Activated T-helper 9 cell treated with anti-CD3 and anti-CD28 coated beads, Interleukin-2, amount 50 U/mL, for 16 hours (primary cell): Measurements from ENCODE around the gene CD2AP.
A peak's percentile ranks its signal among the peaks of the same experiment; 100 is the strongest.
"Not testable (repeated sequence)": the region's sequence is repeated elsewhere in the genome, so short reads cannot be mapped to it uniquely, and the experiment has no call there.

Source experiments
- DNase-seq: peaks from one replicate; pipeline ENCODE4 v3.0.0-alpha.2; 2020; ENCODE audit warnings: low read depth

Gene CD2AP, protein sequence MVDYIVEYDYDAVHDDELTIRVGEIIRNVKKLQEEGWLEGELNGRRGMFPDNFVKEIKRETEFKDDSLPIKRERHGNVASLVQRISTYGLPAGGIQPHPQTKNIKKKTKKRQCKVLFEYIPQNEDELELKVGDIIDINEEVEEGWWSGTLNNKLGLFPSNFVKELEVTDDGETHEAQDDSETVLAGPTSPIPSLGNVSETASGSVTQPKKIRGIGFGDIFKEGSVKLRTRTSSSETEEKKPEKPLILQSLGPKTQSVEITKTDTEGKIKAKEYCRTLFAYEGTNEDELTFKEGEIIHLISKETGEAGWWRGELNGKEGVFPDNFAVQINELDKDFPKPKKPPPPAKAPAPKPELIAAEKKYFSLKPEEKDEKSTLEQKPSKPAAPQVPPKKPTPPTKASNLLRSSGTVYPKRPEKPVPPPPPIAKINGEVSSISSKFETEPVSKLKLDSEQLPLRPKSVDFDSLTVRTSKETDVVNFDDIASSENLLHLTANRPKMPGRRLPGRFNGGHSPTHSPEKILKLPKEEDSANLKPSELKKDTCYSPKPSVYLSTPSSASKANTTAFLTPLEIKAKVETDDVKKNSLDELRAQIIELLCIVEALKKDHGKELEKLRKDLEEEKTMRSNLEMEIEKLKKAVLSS

DNA sequence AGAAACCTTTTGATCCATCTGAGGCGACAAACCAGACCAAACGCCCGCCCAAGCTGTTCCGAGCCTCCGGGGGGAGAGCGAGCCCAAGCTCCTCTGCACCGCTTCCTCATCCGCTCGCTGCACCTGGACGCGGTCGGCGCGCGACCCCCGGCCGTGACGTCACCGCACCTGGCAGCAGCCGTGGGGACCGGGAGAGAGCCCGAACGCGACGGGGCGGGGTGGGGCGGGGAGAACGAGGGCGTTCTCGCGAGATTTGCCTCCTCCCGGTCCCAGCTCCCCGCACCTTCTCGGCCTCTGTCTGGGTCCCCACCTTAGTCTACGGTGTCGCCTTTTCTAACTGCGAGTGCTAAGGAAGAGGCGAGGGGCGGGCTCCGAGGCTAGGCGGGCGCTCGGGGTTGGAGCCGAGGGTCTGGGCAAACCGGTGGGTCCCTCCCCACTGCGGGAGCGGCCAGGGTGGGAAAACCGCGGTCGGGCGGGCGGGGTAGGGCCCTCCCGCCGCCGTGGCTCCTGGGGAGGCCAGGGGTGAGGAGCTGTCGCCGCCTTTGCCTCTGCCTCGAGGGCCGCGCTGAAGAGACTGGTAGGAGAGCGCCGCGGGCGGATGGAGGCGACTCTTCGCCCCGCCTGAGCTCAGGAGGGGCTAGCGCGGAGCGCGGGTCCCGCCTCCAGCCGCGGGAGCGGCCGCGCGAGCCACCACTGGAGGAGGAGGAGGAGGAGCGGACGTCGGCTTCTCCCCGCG, at the start of gene CD2AP:
Gene CD2AP (plus strand): TSS at position 293 of the 736 bp plus-strand sequence. CDS start 456 bp downstream, outside the sequence.
- peak; percentile 81 for DNase-seq

DNA sequence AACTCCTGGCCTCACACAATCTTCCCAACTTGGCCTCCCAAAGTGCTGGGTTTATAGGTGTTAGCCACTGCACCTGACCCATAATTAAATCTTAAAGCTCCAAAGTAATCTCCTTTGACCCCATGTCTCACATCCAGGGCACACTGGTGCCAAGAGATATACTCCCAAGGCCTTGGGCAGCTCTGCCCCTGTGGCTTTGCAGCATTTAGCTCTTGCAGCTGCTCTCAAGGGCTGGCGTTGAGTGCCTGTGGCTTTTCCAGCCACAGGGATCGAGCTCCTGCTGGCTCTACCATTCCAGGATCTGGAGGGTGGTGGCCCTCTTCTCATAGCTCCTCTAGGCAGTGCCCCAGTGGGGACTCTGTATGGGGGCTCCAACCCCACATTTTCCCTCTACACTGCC, 49.3 kb upstream of the CD2AP start:
- no peak for DNase-seq

DNA sequence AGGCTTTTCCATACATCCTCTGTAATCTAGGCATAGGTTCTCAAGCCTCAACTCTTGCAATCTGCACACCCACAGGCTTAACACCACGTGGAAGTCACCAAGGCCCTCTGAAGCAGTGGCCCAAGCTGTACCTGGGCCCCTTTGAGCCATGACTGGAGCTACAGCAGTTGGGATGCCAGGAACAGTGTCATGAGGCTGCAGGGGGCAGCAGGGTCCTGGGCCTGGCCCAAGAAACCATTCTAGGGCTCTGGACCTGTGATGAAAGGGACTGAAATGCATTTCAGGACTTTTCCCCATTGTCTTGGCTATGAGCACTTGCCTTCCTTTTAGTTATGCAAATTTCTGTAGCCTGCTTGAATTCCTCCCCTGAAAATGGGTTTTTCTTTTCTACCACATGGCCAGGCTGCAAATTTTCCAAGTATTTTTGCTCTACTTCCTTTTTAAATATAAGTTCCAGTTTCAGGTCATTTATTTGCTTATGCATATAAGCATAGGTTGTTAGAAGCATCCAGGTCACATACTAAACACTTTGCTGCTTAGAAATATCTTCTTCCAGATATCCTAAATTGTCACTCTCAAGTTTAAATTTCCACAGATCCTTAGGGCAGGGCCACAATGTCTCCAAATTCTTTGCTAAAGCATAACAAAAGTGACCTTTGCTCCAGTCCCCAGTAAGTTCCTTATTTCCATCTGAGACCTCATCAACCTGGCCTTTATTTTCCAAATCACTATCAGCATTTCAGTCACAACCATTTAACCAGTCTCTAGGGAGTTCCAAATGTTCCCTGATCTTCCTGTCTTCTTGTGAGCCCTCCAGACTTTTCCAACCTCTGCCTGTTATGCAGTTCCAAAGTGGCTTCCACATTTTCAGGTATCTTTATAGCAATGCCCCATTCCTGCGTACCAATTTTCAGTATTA, 48.6 kb upstream of the CD2AP start:
- no peak for DNase-seq

DNA sequence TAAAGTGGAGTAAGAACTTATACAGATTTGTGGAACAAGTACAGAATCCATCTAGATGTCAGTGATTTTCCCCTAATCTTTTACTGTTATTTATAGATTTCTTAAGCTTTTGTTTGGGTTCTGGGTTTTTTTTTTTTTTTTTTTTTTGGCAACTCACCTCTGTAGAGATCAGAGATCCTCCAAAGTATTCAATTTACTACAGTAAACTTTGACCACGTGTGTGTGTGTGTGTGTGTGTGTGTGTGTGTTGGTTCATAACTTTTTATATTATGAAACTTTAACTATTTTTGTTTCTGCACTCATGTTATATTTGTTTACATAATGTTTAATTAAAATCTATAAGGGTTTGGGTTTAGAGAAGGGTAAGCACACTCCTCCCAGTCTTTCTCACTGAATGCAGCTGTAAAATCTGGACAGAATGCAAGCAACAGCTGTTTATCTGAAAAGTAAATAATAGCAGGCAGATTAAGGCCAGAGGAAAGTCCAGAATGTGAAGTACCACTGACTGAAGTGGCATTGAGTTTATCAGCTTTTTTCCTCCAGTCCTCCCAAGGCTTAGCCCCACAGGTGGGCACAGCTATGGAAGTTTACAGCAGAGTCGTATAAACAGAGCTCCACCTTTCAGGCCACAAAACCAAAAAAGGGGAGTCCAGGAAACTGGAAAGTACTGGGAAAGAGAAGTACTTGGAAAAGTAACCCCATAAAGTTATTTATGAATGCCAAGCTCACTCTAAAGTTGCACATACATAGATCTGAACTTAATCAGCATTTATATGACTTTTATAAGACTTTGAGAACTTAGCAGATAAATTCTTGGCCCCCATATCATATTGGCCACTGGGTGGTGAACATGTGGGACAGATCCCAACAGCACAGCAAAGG, 43.0 kb upstream of the CD2AP start:
- DNase-seq, result no peak

DNA sequence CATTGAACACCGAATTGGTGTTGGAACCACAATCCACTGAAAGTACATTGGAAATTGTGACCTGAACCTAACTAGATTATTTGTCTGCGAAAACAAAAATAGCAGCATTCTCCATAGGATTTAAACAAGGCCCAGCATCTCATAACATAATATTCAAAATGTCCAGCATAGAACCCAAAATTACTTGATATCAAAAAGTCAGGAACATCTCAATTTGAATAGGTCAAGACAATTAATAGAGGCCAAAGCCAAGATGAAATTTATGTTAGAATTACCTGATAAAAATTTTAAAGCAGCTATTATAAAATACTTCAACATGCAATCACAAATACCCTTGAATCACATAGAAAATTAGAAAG, 42.4 kb upstream of the CD2AP start:
- no peak for DNase-seq

DNA sequence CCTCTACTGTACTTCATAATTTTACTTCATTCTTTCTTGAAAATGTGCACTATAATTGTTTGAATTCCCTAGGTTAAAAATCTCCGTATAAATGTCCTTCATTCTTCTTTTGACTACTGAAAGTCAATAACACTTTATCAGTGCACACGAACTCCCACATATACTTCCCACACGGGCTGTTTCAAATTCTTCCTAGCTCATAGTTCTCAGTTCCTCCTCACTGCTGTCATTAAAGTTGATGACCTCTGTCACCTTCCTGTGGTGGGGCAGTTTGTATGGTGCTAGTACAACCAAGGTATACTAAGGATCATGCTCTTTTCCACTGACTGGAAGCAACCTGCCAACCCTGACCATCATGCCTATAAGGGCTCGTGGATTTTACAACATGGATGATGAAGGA, 40.0 kb upstream of the CD2AP start:
- no peak for DNase-seq

DNA sequence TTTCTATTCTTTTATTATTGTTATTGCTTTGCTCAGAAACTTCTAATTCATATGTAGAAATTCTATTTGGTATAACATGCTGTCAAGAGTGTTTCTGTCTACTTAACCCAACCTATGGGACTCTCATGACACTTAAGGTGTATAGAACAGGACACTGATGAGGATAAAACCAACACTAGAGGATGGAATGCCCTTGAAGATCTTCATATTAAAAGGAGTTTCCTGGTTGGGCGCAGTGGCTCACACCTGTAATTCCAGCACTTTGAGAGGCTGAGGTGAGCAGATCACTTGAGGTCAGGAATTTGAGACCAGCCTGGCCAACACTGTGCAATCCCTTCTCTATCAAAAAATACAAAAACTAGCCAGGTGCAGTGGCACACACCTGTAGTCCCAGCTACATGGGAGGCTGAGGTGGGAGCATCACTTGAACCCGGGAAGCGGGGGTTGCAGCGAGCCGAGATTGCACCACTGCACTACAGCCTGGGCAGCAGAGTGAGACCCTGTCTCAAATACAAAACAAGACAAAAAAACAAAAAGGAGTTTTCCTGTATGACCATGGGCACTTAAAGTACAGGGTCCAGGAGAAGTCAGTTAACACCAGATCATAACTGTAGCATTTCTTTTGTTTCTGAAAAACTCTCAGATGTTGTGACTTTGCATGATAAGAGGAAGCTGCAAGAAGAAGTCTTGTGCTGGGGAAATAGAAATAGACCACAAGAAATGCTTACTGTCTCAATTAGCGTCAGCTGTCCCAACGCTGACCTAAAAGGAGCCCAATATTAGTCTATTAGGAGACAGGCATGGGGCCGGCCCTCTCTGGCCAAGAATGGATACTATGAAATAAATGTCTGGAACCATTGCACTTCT, 38.9 kb upstream of the CD2AP start:
- DNase-seq, result no peak

DNA sequence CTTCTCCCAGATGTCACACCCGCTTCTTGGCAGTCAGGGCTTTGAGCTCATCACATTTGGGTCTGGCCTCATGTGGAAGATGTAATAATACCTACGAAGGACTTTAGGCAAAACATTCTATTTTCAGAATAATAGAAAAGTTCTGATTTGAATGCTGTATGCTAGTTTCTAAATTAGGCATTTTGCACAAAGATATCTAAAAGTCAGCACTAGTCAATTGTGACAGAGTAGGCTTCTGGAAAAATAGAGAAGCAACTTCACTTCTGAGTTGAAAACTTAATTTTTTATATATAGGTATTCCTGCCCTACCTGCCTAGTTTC, 38.3 kb upstream of the CD2AP start:
- no peak for DNase-seq

DNA sequence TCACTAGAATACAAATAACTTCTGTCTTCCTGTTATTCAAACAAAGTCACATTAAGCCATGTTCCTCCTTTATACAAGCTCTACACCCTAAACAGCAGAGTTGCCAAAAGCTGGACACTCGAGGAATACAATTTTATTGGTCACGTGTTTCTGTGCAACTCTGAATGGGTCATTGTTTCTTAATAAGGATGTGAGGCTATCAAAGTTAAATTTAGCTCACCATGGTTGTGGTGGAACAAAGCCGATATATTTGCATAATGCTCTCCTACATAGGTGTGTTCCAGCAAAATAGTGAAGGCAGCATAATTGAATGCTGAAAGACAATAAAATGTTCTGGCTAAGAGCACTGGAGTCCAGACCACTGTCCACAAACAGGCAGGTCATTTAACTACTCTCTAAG, 36.9 kb upstream of the CD2AP start:
- DNase-seq, result no peak

DNA sequence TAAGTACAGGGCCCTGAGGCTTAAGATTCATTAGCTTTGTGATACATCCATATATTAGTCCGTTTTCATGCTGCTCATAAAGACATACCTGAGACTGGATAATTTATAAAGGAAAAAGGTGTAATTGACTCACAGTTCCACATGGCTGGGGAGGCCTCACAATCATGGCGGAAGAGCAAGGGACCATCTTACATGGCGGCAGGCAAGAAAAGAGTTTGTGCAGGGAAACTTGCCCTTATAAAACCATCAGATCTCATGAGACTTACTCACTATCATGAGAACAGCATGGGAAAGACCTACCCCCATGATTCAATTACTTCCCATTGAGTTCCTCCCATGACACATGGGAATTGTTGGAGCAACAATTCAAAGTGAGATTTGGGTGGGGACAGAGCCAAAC, 32.6 kb upstream of the CD2AP start:
- not testable (repeated sequence) for DNase-seq

DNA sequence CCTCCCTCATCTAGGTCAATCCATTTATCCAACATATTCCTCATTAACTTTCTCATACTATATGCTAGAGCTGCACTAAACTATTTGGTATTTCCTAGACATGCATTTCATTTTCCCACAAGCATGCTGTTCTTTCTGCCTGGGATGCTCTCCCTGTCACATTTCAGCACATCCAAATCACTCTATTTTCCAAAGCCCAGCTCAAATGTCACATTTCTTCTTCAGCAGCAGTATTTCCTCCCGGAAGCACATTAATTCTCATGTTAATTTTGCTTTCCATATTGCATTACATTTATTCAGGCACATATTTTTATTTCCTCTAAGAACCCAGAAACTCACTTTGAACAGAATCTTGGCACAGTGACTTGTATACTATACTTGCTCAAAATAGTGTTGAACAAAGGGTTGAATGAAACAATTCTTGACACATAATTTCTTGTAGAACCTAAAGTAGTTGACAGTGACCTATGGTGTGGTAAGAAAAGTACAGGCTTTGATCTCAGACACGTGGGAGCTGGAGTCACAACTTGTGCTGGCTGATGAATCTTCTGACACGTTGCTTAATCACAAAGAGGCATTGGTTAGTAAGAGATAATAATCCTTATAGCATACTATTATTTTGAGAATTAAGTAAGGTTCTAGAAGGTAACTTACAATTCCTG, 30.8 kb upstream of the CD2AP start:
- no peak for DNase-seq

DNA sequence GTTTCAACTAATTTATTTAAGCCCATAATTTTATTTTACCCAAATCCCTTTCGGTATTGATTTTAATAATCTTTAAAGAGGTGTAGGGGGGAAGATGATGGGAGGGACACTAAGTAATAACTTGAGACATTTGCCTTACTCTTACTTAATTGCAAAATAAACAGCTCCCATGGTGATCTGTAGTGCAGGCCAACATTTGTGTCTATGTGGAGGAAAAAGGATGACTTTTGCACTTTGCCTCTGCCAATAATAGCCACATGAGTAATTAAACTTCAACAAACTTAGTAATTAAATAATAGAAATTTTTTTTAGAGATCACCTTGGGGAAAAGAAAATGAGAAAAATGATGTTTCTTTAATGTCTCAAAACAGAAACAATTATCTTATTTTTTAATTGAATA, 29.9 kb upstream of the CD2AP start:
- no peak for DNase-seq

DNA sequence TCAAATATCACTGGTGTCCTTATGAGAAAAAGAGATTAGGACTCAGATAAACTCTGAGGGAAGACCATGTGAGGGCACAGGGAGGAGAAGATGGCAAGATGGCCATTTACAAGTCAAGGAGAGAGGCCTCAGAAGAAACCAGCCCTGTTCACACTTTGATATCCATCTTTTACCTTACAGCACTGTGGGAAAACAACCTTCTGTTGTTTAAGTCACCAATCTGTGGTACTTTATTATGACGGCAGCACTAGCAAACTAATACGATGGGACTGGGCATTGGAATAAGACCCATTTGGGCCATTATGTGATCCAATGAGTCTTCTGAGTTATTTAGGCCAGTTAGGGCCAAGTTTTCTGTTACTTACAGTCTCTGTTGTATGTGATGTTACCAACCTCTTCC, 26.4 kb upstream of the CD2AP start:
- no peak for DNase-seq

DNA sequence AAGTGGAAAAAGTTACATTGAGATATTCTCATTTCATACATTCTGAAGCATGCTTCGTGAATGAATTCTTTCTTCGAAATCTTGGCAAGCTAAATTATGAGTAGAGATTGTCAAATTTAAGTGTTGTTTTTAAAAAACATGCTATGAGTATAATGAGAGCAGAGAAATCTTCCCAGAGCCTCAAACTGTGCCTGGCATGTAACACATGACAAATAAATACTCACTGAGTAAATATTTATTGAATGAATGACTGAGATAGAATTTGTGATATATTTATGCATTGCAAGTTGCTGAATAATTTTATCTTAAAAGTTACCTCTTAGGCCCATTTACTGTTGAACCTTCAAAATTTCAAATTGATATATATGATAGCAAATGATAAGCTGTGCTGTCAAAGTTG, 24.7 kb upstream of the CD2AP start:
- no peak for DNase-seq

DNA sequence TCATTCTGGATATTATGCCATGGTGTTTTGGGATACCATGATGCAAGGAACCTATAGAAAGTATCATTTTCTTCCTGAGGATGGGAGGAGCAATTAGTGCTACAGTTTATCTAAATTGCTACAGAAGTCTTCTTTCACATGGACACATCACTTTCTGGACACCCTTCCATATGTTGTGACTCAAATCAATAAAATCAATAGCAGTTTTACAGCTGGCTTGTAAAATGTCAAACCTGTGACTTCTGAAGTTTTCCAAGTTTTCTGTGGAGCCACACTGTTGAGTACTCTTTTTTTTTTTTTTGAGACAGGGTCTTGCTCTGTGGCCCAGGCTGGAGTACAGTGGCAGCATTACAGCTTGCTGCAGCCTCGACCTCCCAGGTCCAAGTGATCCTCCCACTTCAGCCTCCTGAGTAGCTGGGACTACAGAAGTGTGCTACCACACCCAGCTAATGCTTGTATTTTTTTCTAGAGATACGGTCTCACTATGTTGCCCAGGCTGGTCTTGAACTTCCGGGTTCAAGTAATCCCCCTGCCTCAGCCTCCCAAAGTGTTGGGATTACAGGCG, 24.1 kb upstream of the CD2AP start:
- no peak for DNase-seq

DNA sequence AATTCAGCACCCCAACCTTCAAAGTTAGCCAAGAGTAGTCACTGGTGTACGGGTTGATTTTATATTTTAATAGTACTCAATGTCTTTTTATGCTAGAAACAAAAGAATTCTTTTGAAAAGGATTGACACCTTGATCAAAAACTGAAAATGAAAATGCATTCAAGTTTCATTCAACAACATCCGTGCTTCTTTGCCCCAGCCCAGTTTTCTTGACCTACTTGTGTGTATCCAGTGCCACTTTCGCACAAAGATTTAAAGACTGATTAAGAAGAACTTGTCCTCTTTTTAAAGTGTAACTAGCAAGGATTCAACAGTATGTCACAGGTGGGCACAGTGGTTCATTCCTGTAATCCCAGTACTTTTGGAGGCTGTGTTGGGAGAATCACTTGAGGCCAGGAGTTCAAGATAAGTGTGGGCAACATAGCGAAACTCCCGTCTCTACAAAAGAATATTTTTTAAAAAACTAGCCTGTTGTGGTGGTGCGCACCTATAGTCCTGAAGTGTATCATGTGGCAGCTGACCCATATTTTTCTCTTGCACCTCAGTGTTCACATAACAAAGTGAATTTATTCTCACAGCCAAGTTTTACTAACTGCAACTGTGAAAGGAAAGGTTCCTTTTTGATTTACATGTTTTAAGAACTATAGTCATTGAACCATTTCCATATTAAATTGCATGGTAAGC, 22.7 kb upstream of the CD2AP start:
- no peak for DNase-seq

DNA sequence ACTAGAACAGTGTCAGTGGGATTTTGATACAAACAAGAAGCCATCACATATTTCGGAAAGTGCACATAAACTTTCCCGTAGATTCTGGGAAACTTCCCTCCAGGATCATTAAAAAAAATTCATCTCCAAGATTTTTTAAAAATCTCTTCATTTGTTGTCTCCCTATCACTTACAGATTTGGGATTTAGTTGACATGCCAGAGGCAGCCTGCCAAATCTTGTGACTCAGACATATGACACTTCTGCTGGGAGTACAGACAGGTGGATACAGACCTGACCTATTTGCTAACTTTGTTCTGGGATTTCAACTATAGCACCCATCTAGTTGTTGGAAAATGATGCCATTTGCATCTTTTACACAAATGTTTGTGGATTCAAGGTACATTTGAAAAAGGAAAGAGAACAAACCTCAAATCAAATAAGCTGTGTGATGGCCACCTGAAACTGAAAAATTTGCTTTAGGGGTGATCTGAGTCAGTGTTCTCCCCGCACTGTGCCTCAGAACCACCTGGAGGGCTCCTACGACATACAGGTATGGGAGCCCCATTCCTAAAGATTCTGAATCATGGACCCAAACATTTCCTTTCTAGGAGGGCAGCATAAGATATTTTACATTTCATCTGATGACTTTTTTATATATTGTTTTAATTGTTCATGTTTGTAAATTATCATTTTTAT, 21.9 kb upstream of the CD2AP start:
- DNase-seq, result no peak

DNA sequence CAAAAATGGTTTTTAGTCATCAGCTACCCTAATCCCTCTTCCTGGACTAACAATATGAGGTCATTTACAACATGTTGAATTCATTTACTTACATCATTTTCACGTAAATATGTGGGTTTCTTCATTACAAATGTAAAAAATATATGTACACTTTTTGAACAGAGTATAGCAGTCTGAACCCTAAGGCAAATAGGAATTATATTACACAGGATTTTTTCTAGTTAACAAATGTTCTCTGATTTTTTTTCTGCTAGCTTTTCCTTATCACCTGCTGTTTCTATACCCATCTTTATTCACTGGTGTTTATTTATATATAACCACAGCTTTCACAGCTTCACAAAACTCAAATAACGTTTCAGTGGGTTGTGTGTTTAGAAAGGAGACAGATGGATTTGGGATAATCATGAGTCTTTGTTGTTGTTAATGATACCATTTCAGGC, 21.0 kb upstream of the CD2AP start:
- DNase-seq, result no peak
